ENCODE results near the gene KRTAP5-7.
A peak's percentile ranks its signal among the peaks of the same experiment; 100 is the strongest.
"Not testable (repeated sequence)": the region's sequence is repeated elsewhere in the genome, so short reads cannot be mapped to it uniquely, and the experiment has no call there.

The KRTAP5-7 gene

GRCh38 chr11:71526796-71527575, at the start of gene KRTAP5-7:
Gene KRTAP5-7 (plus strand): TSS chr11:71527267. CDS start chr11:71527301, 34 bp downstream.
- DNase-seq (ENCODE audit: low read depth in 4 of 4, low spot score in 1 of 4) = not testable (repeated sequence)

GRCh38 chr11:71477641-71478527, 49.2 kb upstream of the KRTAP5-7 start:
- DNase-seq (ENCODE audit: low read depth in 4 of 4, low spot score in 1 of 4) = no peak

GRCh38 chr11:71478528-71478840, 48.6 kb upstream of the KRTAP5-7 start:
- DNase-seq (ENCODE audit: low read depth in 4 of 4, low spot score in 1 of 4) = no peak

DNA sequence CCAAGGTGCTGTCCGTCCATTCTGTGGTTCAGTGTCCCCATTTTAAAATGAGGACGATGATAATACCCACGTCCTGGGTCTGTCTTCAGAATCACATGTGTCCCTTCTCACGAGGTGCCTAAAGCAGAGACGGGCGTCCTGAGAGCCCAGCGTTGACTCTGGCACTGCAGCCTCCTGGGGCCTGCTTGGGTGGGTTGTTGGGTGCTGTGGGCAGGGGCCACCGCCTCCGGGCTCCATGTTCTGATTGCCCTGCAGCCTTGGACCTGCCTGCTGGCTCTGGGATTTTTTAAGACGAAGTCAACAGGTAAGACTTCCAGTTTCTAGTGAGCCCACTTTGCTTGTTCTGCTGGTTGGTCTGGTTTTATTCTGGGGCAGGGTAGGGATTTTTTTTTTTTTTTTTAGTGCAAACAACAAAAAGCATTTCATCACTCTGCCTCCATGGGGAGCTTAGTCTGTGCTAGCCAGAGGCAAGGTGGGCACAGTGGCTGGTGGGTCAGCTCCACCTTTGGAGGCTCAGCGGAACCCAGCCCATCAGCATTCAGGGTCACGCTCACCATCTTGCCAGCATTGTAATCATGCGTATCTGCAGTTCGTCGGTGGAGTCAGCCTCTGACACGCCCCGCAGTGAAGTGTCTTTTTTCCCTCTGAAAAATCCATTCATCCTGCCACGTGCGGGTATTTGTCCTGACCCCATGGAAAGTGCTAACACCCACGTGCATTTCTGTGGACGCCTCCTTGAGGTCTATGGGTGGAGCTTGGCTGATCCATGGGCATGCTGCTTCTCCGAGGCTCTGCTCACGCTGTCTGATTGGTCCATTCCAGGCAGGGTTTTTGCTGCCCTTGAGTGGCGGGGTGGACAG, 45.7 kb upstream of the KRTAP5-7 start:
- no peak for DNase-seq (ENCODE audit: low read depth in 4 of 4, low spot score in 1 of 4)

DNA sequence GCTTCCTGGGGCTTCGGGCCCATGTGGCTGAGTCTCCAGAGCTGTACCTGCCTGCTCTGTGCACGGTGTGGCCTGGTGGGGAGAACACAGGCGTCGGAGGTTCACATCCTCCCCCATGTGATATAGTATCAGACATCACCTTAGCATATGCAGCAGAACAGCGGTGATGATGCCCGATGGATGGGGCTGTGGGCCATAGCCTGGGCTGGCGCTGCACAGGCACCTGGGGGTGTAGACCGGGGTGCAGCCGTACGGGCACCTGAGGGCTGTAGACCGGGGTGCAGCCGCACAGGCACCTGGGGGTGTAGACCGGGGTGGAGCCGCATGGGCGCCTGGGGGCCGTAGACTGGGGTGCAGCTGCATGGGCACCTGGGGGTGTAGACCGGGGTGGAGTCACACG, 44.9 kb upstream of the KRTAP5-7 start:
- DNase-seq (ENCODE audit: low read depth in 4 of 4, low spot score in 1 of 4) = no peak

GRCh38 chr11:71482746-71483364, 44.2 kb upstream of the KRTAP5-7 start:
- no peak for DNase-seq (ENCODE audit: low read depth in 4 of 4, low spot score in 1 of 4)

- DNase-seq (ENCODE audit: low read depth in 4 of 4, low spot score in 1 of 4) = no peak
Observed at GRCh38 chr11:71483692-71484091, 43.4 kb upstream of the KRTAP5-7 start.

GRCh38 chr11:71484248-71485062, 42.6 kb upstream of the KRTAP5-7 start:
- DNase-seq (ENCODE audit: low read depth in 4 of 4, low spot score in 1 of 4) = no peak

DNA sequence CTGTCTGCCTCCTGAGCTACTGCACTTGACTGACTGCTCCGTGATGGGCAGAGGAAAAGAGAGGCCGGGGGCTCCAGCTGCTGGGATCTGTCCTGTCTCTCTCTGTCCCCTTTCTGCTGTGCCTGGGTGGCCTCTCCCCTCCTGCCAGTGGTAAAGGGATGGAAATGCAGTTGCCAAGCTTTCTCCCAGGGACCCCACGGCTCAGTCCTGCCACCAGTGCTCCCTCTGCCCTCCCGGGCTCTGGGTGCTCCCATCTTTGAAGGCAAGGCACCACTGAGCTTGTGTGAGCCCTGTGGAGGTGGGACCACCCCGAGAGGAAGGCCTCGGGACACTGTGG, 42.0 kb upstream of the KRTAP5-7 start:
- DNase-seq (ENCODE audit: low read depth in 4 of 4, low spot score in 1 of 4) = no peak

GRCh38 chr11:71485466-71485865, 41.6 kb upstream of the KRTAP5-7 start:
- DNase-seq (ENCODE audit: low read depth in 4 of 4, low spot score in 1 of 4) = no peak

DNA sequence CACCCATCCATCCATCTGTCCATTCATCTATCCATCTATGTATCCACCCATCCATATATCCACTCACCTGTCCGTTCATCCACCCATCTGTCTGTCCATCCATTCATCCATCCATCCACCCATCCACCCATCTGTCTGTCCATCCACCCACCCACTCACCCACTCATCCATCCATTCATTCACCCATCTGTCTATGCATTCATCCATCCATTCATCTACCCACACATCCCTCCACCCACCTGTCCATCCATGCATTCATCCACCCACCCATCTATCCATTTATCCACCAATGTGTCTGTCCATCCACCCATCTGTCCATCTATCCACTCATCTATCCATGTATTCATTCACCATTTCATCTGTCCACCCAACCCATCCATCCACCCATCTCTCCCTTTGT, 40.7 kb upstream of the KRTAP5-7 start:
- DNase-seq (ENCODE audit: low read depth in 4 of 4, low spot score in 1 of 4) = no peak

- DNase-seq (ENCODE audit: low read depth in 4 of 4, low spot score in 1 of 4) = no peak
Observed at GRCh38 chr11:71488681-71489270, 38.3 kb upstream of the KRTAP5-7 start.

DNA sequence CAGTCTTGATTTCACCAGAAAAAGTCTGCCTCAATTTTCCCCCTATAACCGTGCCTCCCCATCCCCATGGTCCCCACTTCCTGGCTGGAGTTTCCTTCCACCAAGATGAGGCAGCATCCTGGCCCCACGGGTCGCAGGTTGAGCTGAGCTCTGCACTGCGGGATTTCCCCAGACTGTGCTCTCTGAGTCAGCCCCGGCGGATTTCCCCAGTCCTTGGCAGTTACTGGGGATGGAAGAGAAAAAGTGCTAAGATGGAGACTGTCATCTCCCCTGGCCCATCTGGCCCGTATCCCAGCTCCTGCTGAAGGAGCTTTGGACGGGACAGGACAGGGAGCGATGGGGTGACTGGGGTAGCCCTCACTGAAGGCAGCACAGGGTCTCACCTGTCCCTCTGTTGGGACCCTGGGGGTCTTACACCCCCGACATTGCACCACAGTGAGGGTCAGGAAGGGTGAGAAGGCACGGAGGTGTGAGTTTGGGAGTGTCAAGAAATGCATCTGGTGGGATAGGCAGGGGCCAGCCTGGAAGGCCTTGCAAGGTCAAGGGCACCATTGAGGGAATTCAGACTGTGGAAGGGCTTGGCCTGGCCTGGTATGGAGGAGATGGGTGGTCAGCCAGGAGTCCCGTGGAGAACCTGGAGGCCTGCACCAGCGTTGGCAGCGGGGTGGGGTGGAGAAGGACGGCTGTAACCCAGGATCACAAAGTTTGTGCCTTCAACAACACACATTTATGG, 37.6 kb upstream of the KRTAP5-7 start:
- DNase-seq (ENCODE audit: low read depth in 4 of 4, low spot score in 1 of 4) = peak; percentile 7 to 62 (median 45)

DNA sequence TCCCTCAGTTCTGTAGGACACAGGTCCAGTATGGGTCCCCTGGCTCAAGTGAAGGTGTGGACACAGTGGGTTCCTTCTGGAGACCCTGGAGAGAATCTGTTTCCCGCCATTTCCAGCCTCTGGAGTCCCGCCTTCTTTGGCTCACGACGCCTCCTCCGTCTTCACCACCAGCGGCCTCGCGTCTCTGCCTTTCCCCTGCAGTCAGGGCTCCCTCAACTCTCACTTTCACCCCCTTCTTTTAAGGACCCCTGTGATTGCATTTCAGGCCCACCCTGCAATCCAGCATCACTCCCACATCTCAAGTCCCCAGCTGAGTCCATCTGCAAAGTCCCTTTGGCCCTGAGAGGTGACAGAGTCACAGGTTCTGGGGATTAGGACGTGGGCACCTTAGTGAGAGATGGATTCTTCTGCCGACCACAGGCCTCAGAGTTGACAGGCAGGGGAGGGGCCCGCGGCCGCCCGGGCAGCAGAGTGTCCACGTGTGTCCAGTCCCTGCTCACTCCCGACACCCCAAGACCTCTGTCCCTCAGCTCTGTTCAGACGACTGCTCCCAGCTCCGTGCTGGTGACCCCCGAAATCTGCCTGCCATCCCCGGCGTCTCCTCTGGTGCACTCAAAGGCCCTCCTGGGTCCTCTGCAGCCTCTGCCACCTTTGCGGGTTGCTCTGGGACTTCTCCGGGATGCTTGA, 36.9 kb upstream of the KRTAP5-7 start:
- no peak for DNase-seq (ENCODE audit: low read depth in 4 of 4, low spot score in 1 of 4)

- no peak for DNase-seq (ENCODE audit: low read depth in 4 of 4, low spot score in 1 of 4)
Observed at GRCh38 chr11:71490731-71491390, 36.2 kb upstream of the KRTAP5-7 start.

DNA sequence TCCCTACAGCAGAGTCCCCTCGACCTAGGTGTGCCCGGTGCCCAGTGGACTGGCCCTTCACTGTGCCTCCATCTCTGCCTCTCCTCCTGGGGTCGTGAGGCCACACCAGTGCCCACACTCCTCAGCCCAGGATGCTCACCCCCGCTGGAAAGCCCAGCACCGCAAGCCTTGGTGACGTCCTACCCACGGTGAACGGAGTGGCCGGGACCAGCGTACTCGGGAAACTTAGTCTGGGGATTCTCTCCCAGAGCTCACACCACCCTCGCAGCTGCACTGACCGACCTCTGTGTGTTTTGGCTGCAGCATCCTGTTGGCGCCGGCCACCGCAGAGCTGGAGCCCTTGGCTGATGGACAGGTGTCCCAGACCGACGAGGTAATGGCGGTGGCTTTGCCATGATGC, 35.5 kb upstream of the KRTAP5-7 start:
- no peak for DNase-seq (ENCODE audit: low read depth in 4 of 4, low spot score in 1 of 4)

- no peak for DNase-seq (ENCODE audit: low read depth in 4 of 4, low spot score in 1 of 4)
Observed at GRCh38 chr11:71491940-71492339, 35.1 kb upstream of the KRTAP5-7 start.

Data from stimulated activated CD4-positive, alpha-beta T cell treated with anti-CD3 and anti-CD28 coated beads, Interleukin-1b, Interleukin-23, amount 100 ng/mL, for 24 hours (primary cell).